HG03575 (cell line): Measurements from ENCODE around the gene MST1R.
A peak's percentile ranks its signal among the peaks of the same experiment; 100 is the strongest.
"Not testable (repeated sequence)": the region's sequence is repeated elsewhere in the genome, so short reads cannot be mapped to it uniquely, and the experiment has no call there.

Experiments used
- ATAC-seq: cut with Tn5 transposase; IDR thresholded peaks from one replicate; pipeline ENCODE4 v1.9.1; 2021; ENCODE audit not compliant: unreplicated experiment, insufficient number of reproducible peaks, low FRiP score; ENCODE audit errors: extremely low read depth

The MST1R gene

GRCh38 chr3:49903451-49904424, at the start of gene MST1R:
Gene MST1R (minus strand): TSS chr3:49903873. CDS start chr3:49903609, 264 bp downstream.
- no peak for ATAC-seq

GRCh38 chr3:49952924-49953323, 49.3 kb upstream of the MST1R start:
- no peak for ATAC-seq

- ATAC-seq = no peak
These were observed 39.0 kb upstream of the MST1R start for GRCh38 chr3:49942651-49943050.

- no peak for ATAC-seq
These were observed 37.1 kb upstream of the MST1R start for GRCh38 chr3:49940667-49941249.

- peak; percentile 53 for ATAC-seq
These were observed 36.4 kb upstream of the MST1R start, which contains the start of gene RBM6 for GRCh38 chr3:49939858-49940666. Gene RBM6 (plus strand): TSS chr3:49940150. CDS start chr3:49962642, 22,492 bp downstream.

GRCh38 chr3:49937090-49937489, 33.4 kb upstream of the MST1R start:
- ATAC-seq = no peak

- not testable (repeated sequence) for ATAC-seq
These were observed 28.6 kb upstream of the MST1R start for GRCh38 chr3:49932281-49932680.

- no peak for ATAC-seq
These were observed 27.2 kb upstream of the MST1R start for GRCh38 chr3:49930922-49931321.

GRCh38 chr3:49930168-49930690, 26.6 kb upstream of the MST1R start:
- no peak for ATAC-seq

- no peak for ATAC-seq
These were observed 25.9 kb upstream of the MST1R start, which contains the start of gene MON1A for GRCh38 chr3:49929291-49930167. Gene MON1A (minus strand): TSS chr3:49929811. CDS start chr3:49913346, 16,465 bp downstream.

GRCh38 chr3:49928481-49929017, 24.9 kb upstream of the MST1R start:
- ATAC-seq = no peak

GRCh38 chr3:49927798-49928197, 24.1 kb upstream of the MST1R start:
- no peak for ATAC-seq

GRCh38 chr3:49926117-49926728, 22.6 kb upstream of the MST1R start:
- ATAC-seq = no peak

- ATAC-seq = no peak
These were observed 21.8 kb upstream of the MST1R start for GRCh38 chr3:49925485-49925884.

- no peak for ATAC-seq
These were observed 21.0 kb upstream of the MST1R start for GRCh38 chr3:49924683-49925082.

- not testable (repeated sequence) for ATAC-seq
These were observed 14.3 kb upstream of the MST1R start for GRCh38 chr3:49917806-49918590.

GRCh38 chr3:49916686-49917085, 13.0 kb upstream of the MST1R start:
- no peak for ATAC-seq
